GM21367 (cell line): ENCODE measurements around the gene RASL10B.

Source experiments
- ATAC-seq: cut with Tn5 transposase; IDR thresholded peaks from one replicate; pipeline ENCODE4 v1.9.1; 2021; ENCODE audit not compliant: unreplicated experiment

The RASL10B gene

DNA sequence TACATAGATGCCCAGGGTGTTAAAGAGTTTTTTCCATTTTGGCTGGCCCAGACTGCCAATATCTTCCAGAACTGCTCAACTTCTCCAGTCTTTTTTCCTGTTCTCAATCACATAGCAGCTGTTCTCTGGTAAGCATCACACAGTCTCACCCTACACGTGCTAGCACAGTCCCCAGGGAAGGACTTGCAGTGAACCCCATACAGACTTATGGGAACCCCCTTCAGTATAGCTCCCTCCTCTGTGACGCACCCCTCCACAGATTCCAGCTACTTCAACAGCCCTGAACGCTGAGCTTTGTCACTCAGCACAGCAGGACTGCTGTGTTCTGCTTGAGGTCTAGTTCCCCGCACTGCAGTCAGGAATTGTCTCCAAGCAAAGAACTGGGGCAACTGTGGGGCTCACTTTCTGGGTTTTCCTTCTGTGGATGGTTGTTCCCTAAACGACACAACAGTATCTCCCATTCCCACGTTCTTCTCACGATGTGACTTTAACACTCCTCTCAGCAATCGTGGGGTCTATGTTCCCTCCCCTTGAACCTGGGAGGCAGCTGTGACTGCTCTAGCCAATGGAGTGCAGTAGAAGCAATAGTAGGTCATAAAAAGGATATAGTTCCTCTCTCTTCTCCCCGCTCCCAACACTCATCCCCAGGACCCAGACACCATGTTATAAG lies 60.4 kb downstream of the RASL10B start:
- ATAC-seq = no peak
